Kidney (tissue), 14 donors: ENCODE measurements around the gene DNM3. TPM values are rescaled to one million over a fixed set of nuclear protein-coding genes. Genes with fewer than 3 reads are reported as not detected.

ENCODE experiments used
- DNase-seq, 5 donors: peaks; one replicate each; pipeline ENCODE4 v3.0.0-alpha.2; 2013 to 2020
- FAIRE-seq: peaks from 2 replicates; lab custom pipeline; 2012; peaks lifted over from hg19 to GRCh38; lab: Jason Lieb, UNC
- H3K27ac ChIP-seq, 2 donors: one replicate each; pipeline ENCODE4 v1.7.0; 2013; ENCODE audit warnings: low read depth in 2 of 2, low read length in 2 of 2, inconsistent platforms in 1 of 2
- H3K27me3 ChIP-seq: one replicate; pipeline ENCODE4 v1.7.1; 2013; ENCODE audit warnings: low read length, inconsistent platforms; ENCODE audit not compliant: control insufficient read depth, insufficient read depth
- H3K36me3 ChIP-seq, 3 donors: one replicate each; pipeline versions ENCODE4 v1.7.0 to v1.7.1; 2013; ENCODE audit warnings: low read length in 3 of 3, control low read depth in 1 of 3, inconsistent platforms in 1 of 3; ENCODE audit not compliant: insufficient read depth in 3 of 3, control insufficient read depth in 2 of 3
- H3K4me1 ChIP-seq, 3 donors: one replicate each; pipeline versions ENCODE4 v1.7.0 to v1.7.1; 2013; ENCODE audit warnings: low read length in 3 of 3, inconsistent platforms in 1 of 3, low read depth in 1 of 3; ENCODE audit not compliant: control insufficient read depth in 2 of 3, insufficient read depth in 2 of 3
- H3K4me3 ChIP-seq, 3 donors: one replicate each; pipeline versions ENCODE4 v1.7.0 to v1.8.1; 2013; ENCODE audit warnings: low read length in 3 of 3, control low read depth in 1 of 3, inconsistent platforms in 1 of 3
- H3K9ac ChIP-seq, 3 donors: one replicate each; pipeline versions ENCODE4 v1.7.0 to v1.7.1; 2013; ENCODE audit warnings: low read length in 3 of 3, control low read depth in 1 of 3, inconsistent platforms in 1 of 3
- H3K9me3 ChIP-seq, 3 donors: one replicate each; pipeline versions ENCODE4 v1.7.0 to v1.7.1; 2013; ENCODE audit warnings: low read length in 3 of 3, control low read depth in 1 of 3, inconsistent platforms in 1 of 3; ENCODE audit not compliant: control insufficient read depth in 2 of 3, insufficient read depth in 1 of 3
- intact Hi-C: fragments of 100-400 bp; cut with DNase I; formaldehyde crosslinking; loops from one replicate; pipeline ENCODE4 v1.11.1; 2022
- polyA plus RNA-seq: library from polyadenylated mRNA; stranded (reverse); fragments of 350-450 nt; fragmentation: Illumina TruSeq; extraction: RNeasy Lipid Tissue Mini Kit (QIAGEN cat#74804); gene quantifications from one replicate; pipeline ENCODE4 v1.2.3, GENCODE V29; 2014; ENCODE audit warnings: low read depth, low replicate concordance; ENCODE audit not compliant: insufficient read depth
- total RNA-seq: library from RNA; stranded (reverse); fragmentation: NEBNext Ultra II Directional; extraction: Animal tissue kit (Norgen Biotek cat#: 25700); gene quantifications from one replicate; pipeline ENCODE4 v1.2.1, GENCODE V29; 2021
- TF ChIP-seq, protein P1 (sequence below): IDR thresholded peaks from 3 replicates; pipeline ENCODE4 v1.5.1; 2012; ENCODE audit warnings: mild to moderate bottlenecking, moderate library complexity, borderline replicate concordance; ENCODE audit not compliant: insufficient read depth; ENCODE audit errors: extremely low read depth
- donor health status: control.
- donor health status: control.
- donor health status: control.
- donor health status: control.
- donor health status: control.
- donor health status: DM: yes; HTN: yes; CAD: no.
- donor health status: Normal renal cell carcinoma (clear cell type).

Gene DNM3
- total and polyA plus RNA-seq, 2 donors from 2014 or later = 5.9 to 19.1 TPM

DNA sequence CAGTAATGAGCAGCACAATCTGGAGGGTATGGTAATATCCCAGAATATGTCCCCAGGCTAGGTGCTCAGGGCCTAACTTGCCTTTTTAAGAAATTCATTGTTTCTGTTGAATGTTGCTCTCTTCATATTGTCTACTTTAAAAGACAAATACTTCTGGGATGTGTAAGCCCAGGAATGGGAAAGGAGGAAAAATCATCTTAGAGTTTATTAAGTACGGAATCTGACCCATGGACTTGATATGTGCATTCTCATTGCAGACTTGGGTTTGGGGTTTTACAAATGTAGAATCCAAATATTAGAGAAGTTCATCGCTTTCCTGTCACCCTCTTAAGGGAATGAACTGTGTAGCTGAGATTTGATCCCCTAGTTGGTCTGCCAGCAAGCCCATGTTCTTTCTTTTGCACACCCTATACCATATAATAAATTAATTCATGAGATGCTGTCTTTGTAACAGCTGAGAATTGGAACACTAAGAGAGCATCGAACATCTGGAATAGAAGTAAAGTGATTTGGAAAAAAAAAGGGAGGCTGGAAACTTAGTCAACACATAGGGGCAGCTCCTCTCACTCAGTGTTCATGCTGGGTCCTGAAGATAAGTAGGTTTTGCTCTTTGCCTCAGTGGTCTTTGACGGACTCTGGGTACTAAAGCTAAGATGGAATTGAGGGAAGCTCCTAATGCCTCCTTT lies 343.4 kb downstream of the DNM3 start:
- H3K4me3 ChIP-seq = no peak overlapping the region
- TF ChIP-seq, protein P1, sequence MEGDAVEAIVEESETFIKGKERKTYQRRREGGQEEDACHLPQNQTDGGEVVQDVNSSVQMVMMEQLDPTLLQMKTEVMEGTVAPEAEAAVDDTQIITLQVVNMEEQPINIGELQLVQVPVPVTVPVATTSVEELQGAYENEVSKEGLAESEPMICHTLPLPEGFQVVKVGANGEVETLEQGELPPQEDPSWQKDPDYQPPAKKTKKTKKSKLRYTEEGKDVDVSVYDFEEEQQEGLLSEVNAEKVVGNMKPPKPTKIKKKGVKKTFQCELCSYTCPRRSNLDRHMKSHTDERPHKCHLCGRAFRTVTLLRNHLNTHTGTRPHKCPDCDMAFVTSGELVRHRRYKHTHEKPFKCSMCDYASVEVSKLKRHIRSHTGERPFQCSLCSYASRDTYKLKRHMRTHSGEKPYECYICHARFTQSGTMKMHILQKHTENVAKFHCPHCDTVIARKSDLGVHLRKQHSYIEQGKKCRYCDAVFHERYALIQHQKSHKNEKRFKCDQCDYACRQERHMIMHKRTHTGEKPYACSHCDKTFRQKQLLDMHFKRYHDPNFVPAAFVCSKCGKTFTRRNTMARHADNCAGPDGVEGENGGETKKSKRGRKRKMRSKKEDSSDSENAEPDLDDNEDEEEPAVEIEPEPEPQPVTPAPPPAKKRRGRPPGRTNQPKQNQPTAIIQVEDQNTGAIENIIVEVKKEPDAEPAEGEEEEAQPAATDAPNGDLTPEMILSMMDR = no peak
- H3K27me3 ChIP-seq = no peaks in the 10 kb centered on the region
- no peaks in the 10 kb centered on the region for H3K9me3 ChIP-seq
- H3K36me3 ChIP-seq = no peaks in the 10 kb centered on the region
- FAIRE-seq (no peak), DNase-seq (no peak)
- no peak overlapping the region for H3K9ac ChIP-seq
- H3K4me1 ChIP-seq = peaks cover 3 to 17% (median 7%) of the 10 kb centered on the region in 3 donors
- intact Hi-C loops = no loop called here
- H3K27ac ChIP-seq = no peak overlapping the region

DNA sequence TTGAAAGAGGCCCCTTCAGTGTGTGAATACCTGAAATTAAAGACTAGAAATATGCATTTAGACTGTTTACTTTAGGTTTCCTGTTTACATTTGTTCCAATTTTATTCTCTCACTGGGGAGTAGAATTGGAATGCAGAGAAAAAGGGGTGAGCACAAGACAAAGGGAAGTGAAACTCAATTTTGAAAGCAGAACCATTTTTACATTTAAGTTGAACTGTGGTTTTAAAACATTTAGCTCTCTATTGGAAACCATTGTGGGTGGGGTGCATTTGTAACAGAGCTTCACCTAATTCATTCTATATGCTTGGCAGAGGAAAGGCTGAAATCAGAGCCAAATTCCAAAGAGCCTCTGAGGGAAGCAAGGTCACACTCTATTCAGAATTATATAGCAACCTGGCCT lies 343.9 kb downstream of the DNM3 start:
- DNase-seq = peak in 2 of 5 donors; percentile 17 to 42
- no peaks in the 10 kb centered on the region for H3K9me3 ChIP-seq
- no peak overlapping the region for H3K4me3 ChIP-seq
- H3K27me3 ChIP-seq = no peaks in the 10 kb centered on the region
- intact Hi-C loops = no loop called here
- H3K9ac ChIP-seq = no peak overlapping the region
- H3K4me1 ChIP-seq = peaks cover 3 to 17% (median 6%) of the 10 kb centered on the region in 3 donors
- no peak for FAIRE-seq
- no peak overlapping the region for H3K27ac ChIP-seq
- H3K36me3 ChIP-seq = no peaks in the 10 kb centered on the region
- TF ChIP-seq, protein P1 = no peak

- Histone ChIP-seq H3K27ac (no peak overlapping the region), H3K27me3 (no peaks in the 10 kb centered on the region), H3K9ac (no peak overlapping the region), H3K4me3 (no peak overlapping the region), H3K36me3 (no peaks in the 10 kb centered on the region), H3K4me1 (peaks cover 0 to 12% (median 3%) of the 10 kb centered on the region in 3 donors), H3K9me3 (no peaks in the 10 kb centered on the region)
- intact Hi-C loops = no loop called here
- DNase-seq (peak in 2 of 5 donors; percentile 40 to 42), FAIRE-seq (no peak)
- TF ChIP-seq, protein P1 = no peak
Observed at GRCh38 chr1:172185996-172186395, 344.7 kb downstream of the DNM3 start.
